ENCODE results near the gene GSE1. TPM values are rescaled to one million over a fixed set of nuclear protein-coding genes. Genes with fewer than 3 reads are reported as not detected.
A peak's percentile ranks its signal among the peaks of the same experiment; 100 is the strongest.

Gene GSE1
- total and polyA plus RNA-seq, 2 of the 13 experiments (the other 11 are each of a cell fraction or from before 2014, with no cell fraction given): 16.1 to 31.2 TPM

DNA sequence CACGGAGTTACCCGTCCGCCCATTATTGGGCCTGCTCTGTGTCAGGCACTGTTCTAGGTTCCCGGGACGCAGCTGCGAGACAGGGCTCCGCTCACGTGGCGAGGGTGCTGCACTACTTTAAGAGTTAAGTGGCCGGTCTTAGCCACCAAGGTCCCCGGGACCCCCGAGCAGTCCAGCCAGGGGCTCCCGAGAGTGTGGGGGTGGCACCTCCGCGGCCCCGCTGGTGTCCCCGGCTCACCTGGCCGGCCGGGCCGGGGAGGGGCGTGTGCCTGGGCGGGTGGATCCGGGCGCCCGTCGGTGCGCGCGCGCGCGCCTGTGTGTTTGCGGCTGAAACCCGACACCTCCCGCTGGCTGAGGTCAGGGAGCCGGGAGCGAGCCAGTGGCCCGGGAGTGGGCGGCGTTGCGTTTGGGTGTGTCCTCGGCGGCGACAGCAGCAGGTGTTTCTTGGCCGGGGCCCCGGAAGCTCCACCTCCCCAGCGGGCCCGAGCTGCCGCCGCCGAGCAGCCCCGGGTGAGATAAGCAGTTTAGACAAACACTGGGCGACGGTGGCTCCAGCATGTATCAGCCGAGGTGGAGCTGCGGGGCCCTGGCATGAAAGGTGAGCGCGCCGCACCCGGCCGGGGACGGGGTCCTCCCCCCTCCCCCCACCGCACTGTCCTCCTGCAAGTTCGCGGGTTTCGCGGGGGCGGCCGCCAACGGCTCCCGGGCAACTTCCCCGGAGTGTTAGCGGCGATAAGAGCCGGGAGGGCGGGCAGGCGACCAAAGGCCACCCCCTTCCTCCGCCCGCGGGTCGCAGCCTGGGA is at the start of gene GSE1 (continued):
- TF ChIP-seq MBD4 (IDR thresholded peaks at IDR 0.05; ENCODE audit: borderline replicate concordance, low read length): no peak
- TF ChIP-seq GATA4 (IDR thresholded peaks at IDR 0.05; ENCODE audit: borderline replicate concordance, low read depth): 0 out of 2 replicates have a peak, but pooled peaks have one; percentile 47
- peak; percentile 76; the same call in 1 of the 2 replicates for TF ChIP-seq RFXAP (CRISPR knock-in tag; IDR thresholded peaks at IDR 0.05; ENCODE audit: borderline replicate concordance)
- TF ChIP-seq RARG (CRISPR knock-in tag; IDR thresholded peaks at IDR 0.05; ENCODE audit: low read depth): no peak
- TF ChIP-seq, protein P1, sequence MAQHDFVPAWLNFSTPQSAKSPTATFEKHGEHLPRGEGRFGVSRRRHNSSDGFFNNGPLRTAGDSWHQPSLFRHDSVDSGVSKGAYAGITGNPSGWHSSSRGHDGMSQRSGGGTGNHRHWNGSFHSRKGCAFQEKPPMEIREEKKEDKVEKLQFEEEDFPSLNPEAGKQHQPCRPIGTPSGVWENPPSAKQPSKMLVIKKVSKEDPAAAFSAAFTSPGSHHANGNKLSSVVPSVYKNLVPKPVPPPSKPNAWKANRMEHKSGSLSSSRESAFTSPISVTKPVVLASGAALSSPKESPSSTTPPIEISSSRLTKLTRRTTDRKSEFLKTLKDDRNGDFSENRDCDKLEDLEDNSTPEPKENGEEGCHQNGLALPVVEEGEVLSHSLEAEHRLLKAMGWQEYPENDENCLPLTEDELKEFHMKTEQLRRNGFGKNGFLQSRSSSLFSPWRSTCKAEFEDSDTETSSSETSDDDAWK (CRISPR knock-in tag; IDR thresholded peaks at IDR 0.05): no peak
- TF ChIP-seq, protein P2, sequence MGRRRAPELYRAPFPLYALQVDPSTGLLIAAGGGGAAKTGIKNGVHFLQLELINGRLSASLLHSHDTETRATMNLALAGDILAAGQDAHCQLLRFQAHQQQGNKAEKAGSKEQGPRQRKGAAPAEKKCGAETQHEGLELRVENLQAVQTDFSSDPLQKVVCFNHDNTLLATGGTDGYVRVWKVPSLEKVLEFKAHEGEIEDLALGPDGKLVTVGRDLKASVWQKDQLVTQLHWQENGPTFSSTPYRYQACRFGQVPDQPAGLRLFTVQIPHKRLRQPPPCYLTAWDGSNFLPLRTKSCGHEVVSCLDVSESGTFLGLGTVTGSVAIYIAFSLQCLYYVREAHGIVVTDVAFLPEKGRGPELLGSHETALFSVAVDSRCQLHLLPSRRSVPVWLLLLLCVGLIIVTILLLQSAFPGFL (CRISPR knock-in tag; IDR thresholded peaks at IDR 0.05): no peak
- TF ChIP-seq BRD4 (CRISPR knock-in tag; IDR thresholded peaks at IDR 0.05): no peak; the same call in 1 of the 2 replicates
- 0 out of 2 replicates have a peak, but pooled peaks have one; percentile 38 for TF ChIP-seq ELF4 (CRISPR knock-in tag; IDR thresholded peaks at IDR 0.05; ENCODE audit: borderline replicate concordance)
- TF ChIP-seq ZNF562 (CRISPR knock-in tag; IDR thresholded peaks at IDR 0.05; ENCODE audit: borderline replicate concordance): no peak
- TF ChIP-seq, protein P3, sequence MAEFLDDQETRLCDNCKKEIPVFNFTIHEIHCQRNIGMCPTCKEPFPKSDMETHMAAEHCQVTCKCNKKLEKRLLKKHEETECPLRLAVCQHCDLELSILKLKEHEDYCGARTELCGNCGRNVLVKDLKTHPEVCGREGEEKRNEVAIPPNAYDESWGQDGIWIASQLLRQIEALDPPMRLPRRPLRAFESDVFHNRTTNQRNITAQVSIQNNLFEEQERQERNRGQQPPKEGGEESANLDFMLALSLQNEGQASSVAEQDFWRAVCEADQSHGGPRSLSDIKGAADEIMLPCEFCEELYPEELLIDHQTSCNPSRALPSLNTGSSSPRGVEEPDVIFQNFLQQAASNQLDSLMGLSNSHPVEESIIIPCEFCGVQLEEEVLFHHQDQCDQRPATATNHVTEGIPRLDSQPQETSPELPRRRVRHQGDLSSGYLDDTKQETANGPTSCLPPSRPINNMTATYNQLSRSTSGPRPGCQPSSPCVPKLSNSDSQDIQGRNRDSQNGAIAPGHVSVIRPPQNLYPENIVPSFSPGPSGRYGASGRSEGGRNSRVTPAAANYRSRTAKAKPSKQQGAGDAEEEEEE (CRISPR knock-in tag; IDR thresholded peaks at IDR 0.05; ENCODE audit: borderline replicate concordance): no peak; the same call in 1 of the 2 replicates
- no peak for TF ChIP-seq ZNF468 (CRISPR knock-in tag; IDR thresholded peaks at IDR 0.05)
- peak; percentile 94 for TF ChIP-seq KAT7 (CRISPR knock-in tag; IDR thresholded peaks at IDR 0.05; ENCODE audit: borderline replicate concordance)
- TF ChIP-seq NRL (CRISPR knock-in tag; IDR thresholded peaks at IDR 0.05; ENCODE audit: borderline replicate concordance): no peak; the same call in 1 of the 2 replicates
- TF ChIP-seq TBX3 (IDR thresholded peaks at IDR 0.05; ENCODE audit: borderline replicate concordance): 0 out of 2 replicates have a peak, but pooled peaks have one; percentile 64
- TF ChIP-seq ZNF501 (CRISPR knock-in tag; IDR thresholded peaks at IDR 0.05): peak; percentile 87
- TF ChIP-seq CCAR2 (optimal IDR thresholded peaks at IDR 0.05; ENCODE audit: low read depth, low read length): no peak
- no peak; the same call in 1 of the 2 replicates for TF ChIP-seq SAFB2 (CRISPR knock-in tag; IDR thresholded peaks at IDR 0.05; ENCODE audit: borderline replicate concordance, low read depth)
- peak; percentile 82 for TF ChIP-seq HNRNPK (IDR thresholded peaks at IDR 0.05; ENCODE audit: low read depth, low read length, poor library complexity, severe bottlenecking)
- TF ChIP-seq NCOA1 (CRISPR knock-in tag; IDR thresholded peaks at IDR 0.05): no peak
- no peak for TF ChIP-seq MLLT10 (CRISPR knock-in tag; IDR thresholded peaks at IDR 0.05)
- 0 out of 2 replicates have a peak, but pooled peaks have one; percentile 46 for TF ChIP-seq TCF7 (IDR thresholded peaks at IDR 0.05; ENCODE audit: low read depth)
- TF ChIP-seq ZNF136 (CRISPR knock-in tag; IDR thresholded peaks at IDR 0.05; ENCODE audit: low read depth): no peak
- TF ChIP-seq, protein P4, sequence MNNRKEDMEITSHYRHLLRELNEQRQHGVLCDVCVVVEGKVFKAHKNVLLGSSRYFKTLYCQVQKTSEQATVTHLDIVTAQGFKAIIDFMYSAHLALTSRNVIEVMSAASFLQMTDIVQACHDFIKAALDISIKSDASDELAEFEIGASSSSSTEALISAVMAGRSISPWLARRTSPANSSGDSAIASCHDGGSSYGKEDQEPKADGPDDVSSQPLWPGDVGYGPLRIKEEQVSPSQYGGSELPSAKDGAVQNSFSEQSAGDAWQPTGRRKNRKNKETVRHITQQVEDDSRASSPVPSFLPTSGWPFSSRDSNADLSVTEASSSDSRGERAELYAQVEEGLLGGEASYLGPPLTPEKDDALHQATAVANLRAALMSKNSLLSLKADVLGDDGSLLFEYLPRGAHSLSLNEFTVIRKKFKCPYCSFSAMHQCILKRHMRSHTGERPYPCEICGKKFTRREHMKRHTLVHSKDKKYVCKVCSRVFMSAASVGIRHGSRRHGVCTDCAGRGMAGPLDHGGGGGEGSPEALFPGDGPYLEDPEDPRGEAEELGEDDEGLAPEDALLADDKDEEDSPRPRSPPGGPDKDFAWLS (CRISPR knock-in tag; IDR thresholded peaks at IDR 0.05; ENCODE audit: borderline replicate concordance): peak; percentile 69; the same call in 1 of the 2 replicates
